ENCODE data around the gene SNCA. TPM values are rescaled to one million over a fixed set of nuclear protein-coding genes. Genes with fewer than 3 reads are reported as not detected.

The SNCA gene
- total and polyA plus RNA-seq, 2 donors, result 10.8 to 24.4 TPM

DNA sequence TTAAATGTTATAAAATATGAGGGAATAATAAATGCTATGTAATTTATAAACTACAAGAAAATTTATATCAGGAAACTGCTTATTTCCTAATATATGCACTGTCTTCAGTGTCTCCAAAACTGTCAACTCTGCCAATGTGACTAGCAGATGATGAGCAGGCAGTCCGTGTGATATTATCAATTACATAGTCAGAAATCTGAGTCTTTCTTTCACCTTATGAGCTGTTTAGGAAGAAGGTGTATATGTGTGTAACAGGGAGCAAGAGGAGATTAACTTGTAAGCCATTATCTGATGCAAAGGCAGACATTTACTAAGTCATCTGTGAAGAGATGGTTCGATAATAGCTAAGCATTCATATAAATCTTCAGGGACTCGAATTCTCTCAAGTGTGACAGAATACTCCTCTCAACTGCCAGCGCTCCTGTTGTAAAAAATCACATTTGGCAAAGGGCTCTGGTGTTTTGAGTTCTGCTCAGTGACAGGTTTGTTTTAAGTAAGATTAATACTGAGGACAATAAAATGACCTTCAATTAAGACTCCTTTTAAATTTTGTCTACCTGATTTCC lies 79.7 kb downstream of the SNCA start:
- no peak overlapping the region for H3K27ac ChIP-seq (ENCODE audit: low read depth)
- DNase-seq (ENCODE audit: extremely low spot score), result no peak
- no peaks in the 10 kb centered on the region for H3K36me3 ChIP-seq (ENCODE audit: insufficient read depth)
- 41% methylated on average over 4 of the region's 4 CpGs for WGBS
- no peak overlapping the region for H3K4me3 ChIP-seq (ENCODE audit: low read depth, low read length)
- no peaks in the 10 kb centered on the region for H3K4me1 ChIP-seq (ENCODE audit: insufficient read depth)

- DNase-seq (ENCODE audit: extremely low spot score), result no peak
- no peaks in the 10 kb centered on the region for H3K36me3 ChIP-seq (ENCODE audit: insufficient read depth)
- no peaks in the 10 kb centered on the region for H3K4me1 ChIP-seq (ENCODE audit: insufficient read depth)
- no peak overlapping the region for H3K27ac ChIP-seq (ENCODE audit: low read depth)
- H3K4me3 ChIP-seq (ENCODE audit: low read depth, low read length), result no peak overlapping the region
Measured at GRCh38 chr4:89755220-89755619, 81.7 kb downstream of the SNCA start.

DNA sequence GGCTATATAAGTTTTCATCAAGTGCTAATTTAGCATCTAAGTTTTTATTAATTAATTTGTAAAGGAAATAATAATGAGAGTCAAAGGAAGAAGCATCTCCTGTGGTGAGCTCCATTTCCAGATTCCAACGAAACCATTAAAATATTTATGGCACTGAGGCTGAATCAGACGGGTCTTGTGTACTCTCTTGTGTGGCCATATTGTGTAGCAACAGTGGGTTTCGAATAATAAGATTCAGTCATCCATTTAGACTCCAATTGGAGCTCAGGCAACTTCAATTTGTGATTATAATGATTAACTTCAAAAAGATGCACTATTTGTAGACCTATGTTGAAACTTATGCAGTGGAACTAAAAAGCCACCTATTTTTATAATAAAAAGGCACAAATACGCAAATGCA lies 82.4 kb downstream of the SNCA start:
- Histone ChIP-seq H3K27ac (ENCODE audit: low read depth) (no peak overlapping the region), H3K4me1 (ENCODE audit: insufficient read depth) (no peaks in the 10 kb centered on the region), H3K36me3 (ENCODE audit: insufficient read depth) (no peaks in the 10 kb centered on the region), H3K4me3 (ENCODE audit: low read depth, low read length) (no peak overlapping the region)
- 84% methylated on average over 4 of the region's 4 CpGs for WGBS
- no peak for DNase-seq (ENCODE audit: extremely low spot score)

- Histone ChIP-seq H3K36me3 (ENCODE audit: insufficient read depth) (no peaks in the 10 kb centered on the region), H3K27ac (ENCODE audit: low read depth) (peak overlapping the region; percentile 10), H3K4me1 (ENCODE audit: insufficient read depth) (no peaks in the 10 kb centered on the region), H3K4me3 (ENCODE audit: low read depth, low read length) (no peak overlapping the region)
- 19% methylated on average over 5 of the region's 5 CpGs for WGBS
- DNase-seq (ENCODE audit: extremely low spot score), result peak; percentile 41
Measured at GRCh38 chr4:89753601-89754066, 83.3 kb downstream of the SNCA start.

- DNase-seq (ENCODE audit: extremely low spot score), result no peak
Measured at GRCh38 chr4:89752932-89753598, 83.9 kb downstream of the SNCA start.

GRCh38 chr4:89751416-89751815 lies 85.5 kb downstream of the SNCA start:
- Histone ChIP-seq H3K4me3 (ENCODE audit: low read depth, low read length) (no peak overlapping the region), H3K27ac (ENCODE audit: low read depth) (no peak overlapping the region), H3K4me1 (ENCODE audit: insufficient read depth) (no peaks in the 10 kb centered on the region), H3K36me3 (ENCODE audit: insufficient read depth) (no peaks in the 10 kb centered on the region)
- no peak for DNase-seq (ENCODE audit: extremely low spot score)
- WGBS, result 75% methylated on average over 5 of the region's 5 CpGs

More at GRCh38 chr4:89752932-89753598, 83.9 kb downstream of the SNCA start:
- Histone ChIP-seq H3K4me1 (ENCODE audit: insufficient read depth) (no peaks in the 10 kb centered on the region), H3K27ac (ENCODE audit: low read depth) (no peak overlapping the region), H3K36me3 (ENCODE audit: insufficient read depth) (no peaks in the 10 kb centered on the region), H3K4me3 (ENCODE audit: low read depth, low read length) (no peak overlapping the region)
- WGBS, result 33% methylated on average over 7 of the region's 7 CpGs

DNA sequence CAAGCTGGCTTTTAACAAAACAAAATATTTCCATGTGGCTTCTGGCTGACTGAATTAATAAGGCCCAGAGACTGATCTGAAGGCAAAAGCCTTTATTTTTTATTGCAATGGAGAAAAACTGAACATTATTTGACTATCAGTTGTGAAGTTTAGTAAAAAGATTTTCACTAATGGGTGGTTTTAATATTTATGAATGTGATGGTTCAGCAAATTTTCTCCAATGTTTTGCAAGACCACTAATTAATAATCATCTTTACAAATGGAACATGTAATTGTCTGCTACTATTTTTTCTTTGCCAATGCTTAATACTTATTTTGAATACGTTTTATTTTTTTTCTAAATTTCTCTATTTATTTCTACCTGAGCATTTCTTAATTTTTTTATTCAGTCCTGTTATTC lies 90.6 kb downstream of the SNCA start:
- H3K4me3 ChIP-seq (ENCODE audit: low read depth, low read length), result no peak overlapping the region
- no peaks in the 10 kb centered on the region for H3K4me1 ChIP-seq (ENCODE audit: insufficient read depth)
- WGBS, result 77% methylated on average over 1 of the region's 1 CpG
- no peak for DNase-seq (ENCODE audit: extremely low spot score)
- H3K27ac ChIP-seq (ENCODE audit: low read depth), result no peak overlapping the region
- no peaks in the 10 kb centered on the region for H3K36me3 ChIP-seq (ENCODE audit: insufficient read depth)

GRCh38 chr4:89745708-89746107 lies 91.3 kb downstream of the SNCA start:
- H3K27ac ChIP-seq (ENCODE audit: low read depth), result no peak overlapping the region

DNA sequence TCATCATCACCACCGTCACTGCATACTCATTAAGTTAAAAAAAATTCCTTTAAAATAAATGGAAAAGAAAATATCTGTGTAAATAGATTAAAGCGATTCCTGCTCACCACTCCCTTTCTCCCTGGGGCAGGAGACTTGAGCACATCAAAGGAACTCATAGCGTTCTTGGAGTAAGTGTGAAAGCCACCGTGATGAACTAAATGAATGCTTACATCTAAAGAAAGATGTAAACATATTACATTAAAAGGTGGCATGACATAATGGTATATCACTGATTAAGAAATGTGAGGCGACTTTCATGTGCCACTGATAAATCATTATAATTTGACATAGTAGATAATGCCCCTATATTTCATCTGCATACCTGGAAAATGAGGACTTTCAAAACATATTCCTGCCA lies 92.0 kb downstream of the SNCA start:
- H3K36me3 ChIP-seq (ENCODE audit: insufficient read depth), result no peaks in the 10 kb centered on the region
- no peak overlapping the region for H3K27ac ChIP-seq (ENCODE audit: low read depth)
- no peak for DNase-seq (ENCODE audit: extremely low spot score)
- H3K4me3 ChIP-seq (ENCODE audit: low read depth, low read length), result no peak overlapping the region
- 83% methylated on average over 5 of the region's 5 CpGs for WGBS
- no peaks in the 10 kb centered on the region for H3K4me1 ChIP-seq (ENCODE audit: insufficient read depth)

More at GRCh38 chr4:89745708-89746107, 91.3 kb downstream of the SNCA start:
- 97% methylated on average over 1 of the region's 1 CpG for WGBS
- H3K36me3 ChIP-seq (ENCODE audit: insufficient read depth), result no peaks in the 10 kb centered on the region
- H3K4me1 ChIP-seq (ENCODE audit: insufficient read depth), result no peaks in the 10 kb centered on the region
- DNase-seq (ENCODE audit: extremely low spot score), result no peak
- no peak overlapping the region for H3K4me3 ChIP-seq (ENCODE audit: low read depth, low read length)

DNA sequence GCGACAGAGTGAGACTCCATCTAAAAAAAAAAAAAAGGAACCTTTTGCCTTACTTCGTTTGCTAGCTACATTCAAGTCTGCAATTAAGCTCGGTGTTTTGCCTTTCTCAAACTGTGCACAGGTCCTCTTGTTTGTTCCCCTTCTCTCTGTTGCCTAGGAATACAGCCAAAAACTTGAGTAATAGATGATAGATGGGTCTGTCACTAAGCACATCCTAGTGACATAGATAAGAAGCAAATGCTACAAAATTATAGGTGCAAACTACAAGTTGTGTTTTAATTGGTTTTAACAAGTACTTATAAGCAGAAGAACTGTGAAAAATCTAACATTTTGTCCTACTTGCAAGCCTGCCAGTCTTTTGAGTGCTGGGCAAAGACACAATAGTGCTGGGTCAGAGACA lies 95.2 kb downstream of the SNCA start:
- Histone ChIP-seq H3K27ac (ENCODE audit: low read depth) (no peak overlapping the region), H3K4me3 (ENCODE audit: low read depth, low read length) (no peak overlapping the region), H3K36me3 (ENCODE audit: insufficient read depth) (peaks cover 2% of the 10 kb centered on the region), H3K4me1 (ENCODE audit: insufficient read depth) (no peaks in the 10 kb centered on the region)
- no peak for DNase-seq (ENCODE audit: extremely low spot score)
- WGBS, result 85% methylated on average over 3 of the region's 3 CpGs

DNA sequence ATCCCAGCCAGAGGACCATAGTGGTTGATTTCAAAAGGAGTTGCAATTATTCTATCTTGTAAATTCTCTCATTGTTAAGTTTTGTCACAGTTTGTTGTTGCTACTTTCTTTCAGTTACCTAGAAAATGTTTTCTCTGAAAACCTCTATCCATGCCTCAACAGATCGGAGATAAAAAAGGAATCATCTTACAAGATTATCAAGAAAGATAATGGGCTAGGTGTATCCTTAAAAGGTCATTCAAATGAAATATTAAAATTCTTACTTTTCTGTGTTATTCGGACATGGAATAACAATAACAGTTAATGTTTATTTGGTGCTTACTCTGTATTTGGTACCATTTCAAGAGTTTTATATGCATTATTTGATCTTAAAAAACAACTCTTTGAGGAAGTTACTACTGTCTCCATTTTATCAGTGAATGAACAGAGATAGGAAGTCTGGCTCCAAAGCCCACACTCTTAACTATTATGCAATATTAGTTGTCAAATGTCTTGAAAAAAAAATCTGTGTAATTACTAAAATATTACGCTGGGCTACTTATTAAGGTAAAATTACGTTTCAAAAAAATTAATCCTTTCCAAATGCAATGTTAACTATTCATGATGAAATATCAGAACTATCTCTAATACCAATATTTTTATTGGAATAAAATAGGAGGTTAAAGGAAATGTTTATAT lies 97.5 kb downstream of the SNCA start:
- Histone ChIP-seq H3K4me1 (ENCODE audit: insufficient read depth) (no peaks in the 10 kb centered on the region), H3K4me3 (ENCODE audit: low read depth, low read length) (no peak overlapping the region), H3K36me3 (ENCODE audit: insufficient read depth) (peaks cover 2% of the 10 kb centered on the region), H3K27ac (ENCODE audit: low read depth) (no peak overlapping the region)
- 87% methylated on average over 4 of the region's 4 CpGs for WGBS
- no peak for DNase-seq (ENCODE audit: extremely low spot score)

DNA sequence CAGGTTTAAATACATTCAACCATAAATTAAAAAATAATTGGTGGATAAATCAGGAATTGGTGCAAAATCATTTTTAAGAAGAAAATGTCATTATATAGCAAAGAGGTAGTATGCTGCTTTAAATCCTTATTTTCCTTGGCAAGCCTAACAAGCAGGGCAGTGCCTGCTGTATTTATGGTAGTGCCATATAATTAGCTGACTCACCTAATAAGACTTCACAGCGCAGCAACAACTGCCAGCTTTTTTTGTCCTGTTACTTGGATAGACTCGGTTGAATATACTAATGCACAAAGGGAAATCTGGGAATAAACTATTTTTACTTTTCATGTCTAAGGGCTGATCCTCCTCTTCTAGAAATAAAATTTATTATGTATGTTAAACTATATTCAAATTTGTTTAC lies 99.1 kb downstream of the SNCA start:
- no peak overlapping the region for H3K4me3 ChIP-seq (ENCODE audit: low read depth, low read length)
- WGBS, result 66% methylated on average over 2 of the region's 2 CpGs
- peaks cover 2% of the 10 kb centered on the region for H3K36me3 ChIP-seq (ENCODE audit: insufficient read depth)
- DNase-seq (ENCODE audit: extremely low spot score), result no peak
- no peaks in the 10 kb centered on the region for H3K4me1 ChIP-seq (ENCODE audit: insufficient read depth)
- no peak overlapping the region for H3K27ac ChIP-seq (ENCODE audit: low read depth)

GRCh38 chr4:89733946-89734345 lies 103.0 kb downstream of the SNCA start:
- Histone ChIP-seq H3K27ac (ENCODE audit: low read depth) (no peak overlapping the region), H3K4me1 (ENCODE audit: insufficient read depth) (no peaks in the 10 kb centered on the region), H3K4me3 (ENCODE audit: low read depth, low read length) (no peak overlapping the region), H3K36me3 (ENCODE audit: insufficient read depth) (peaks cover 2% of the 10 kb centered on the region)
- no peak for DNase-seq (ENCODE audit: extremely low spot score)
- 73% methylated on average over 3 of the region's 3 CpGs for WGBS

DNA sequence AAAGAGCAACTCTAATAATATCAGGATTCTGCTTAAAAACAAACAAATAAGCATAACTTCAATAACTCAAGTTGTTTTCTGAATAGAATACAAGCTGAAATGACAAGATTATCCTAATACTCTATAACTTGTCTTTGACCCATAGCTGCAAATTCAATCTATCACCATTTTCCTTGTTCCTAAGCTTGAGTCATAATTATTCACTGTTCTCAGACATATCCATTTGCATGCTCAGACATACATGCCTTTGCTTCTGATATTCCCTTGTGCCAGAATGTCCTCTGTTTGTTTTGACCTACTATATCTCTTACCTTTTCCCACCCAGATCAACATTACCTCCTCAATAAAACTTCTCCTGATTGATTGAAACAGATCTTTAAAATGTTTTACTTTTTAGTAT lies 109.7 kb downstream of the SNCA start:
- DNase-seq (ENCODE audit: extremely low spot score), result no peak
- Histone ChIP-seq H3K27ac (ENCODE audit: low read depth) (no peak overlapping the region), H3K4me3 (ENCODE audit: low read depth, low read length) (no peak overlapping the region), H3K4me1 (ENCODE audit: insufficient read depth) (no peaks in the 10 kb centered on the region), H3K36me3 (ENCODE audit: insufficient read depth) (no peaks in the 10 kb centered on the region)

Data from urinary bladder (tissue), 4 donors.